GM12878 (cell line): Measurements from ENCODE around the gene SRBD1. TPM values are rescaled to one million over a fixed set of nuclear protein-coding genes. Genes with fewer than 3 reads are reported as not detected.

Source experiments
- ASH2L ChIP-seq: fragments of 300-600, 200-600 bp; sonication (generic); IDR thresholded peaks from 2 replicates; pipeline ENCODE4 v1.6.1; 2017; ENCODE audit warnings: low read depth, mild to moderate bottlenecking, borderline replicate concordance
- DPF2 ChIP-seq: fragments of 450-650 bp; IDR thresholded peaks from 2 replicates; pipeline ENCODE4 v1.6.1; 2017; ENCODE audit warnings: mild to moderate bottlenecking
- E2F8 ChIP-seq: fragments of 450-650 bp; IDR thresholded peaks from 2 replicates; pipeline ENCODE4 v1.6.1; 2018; ENCODE audit warnings: mild to moderate bottlenecking, low read depth, moderate library complexity; ENCODE audit not compliant: partially characterized antibody
- E4F1 ChIP-seq: fragments of 450-650 bp; IDR thresholded peaks from 2 replicates; pipeline ENCODE4 v1.6.1; 2018; ENCODE audit warnings: borderline replicate concordance, mild to moderate bottlenecking; ENCODE audit not compliant: partially characterized antibody
- EGR1 ChIP-seq, 2 experiments: IDR thresholded peaks; 1 replicate in 1 of 2; 2 replicates in 1 of 2; pipeline ENCODE4 v1.6.1; 2011 to 2012; ENCODE audit warnings: low read depth in 2 of 2, low read length in 2 of 2, borderline replicate concordance in 1 of 2, mild to moderate bottlenecking in 1 of 2, moderate library complexity in 1 of 2
- EZH2 ChIP-seq: IDR thresholded peaks from 2 replicates; pipeline ENCODE4 v1.6.1; 2012; ENCODE audit warnings: low read depth, mild to moderate bottlenecking, control low read depth, inconsistent platforms, low read length, borderline replicate concordance; ENCODE audit not compliant: control insufficient read depth
- FOXK2 ChIP-seq: fragments of 450-650 bp; IDR thresholded peaks from 2 replicates; pipeline ENCODE4 v1.6.1; 2017; ENCODE audit warnings: mild to moderate bottlenecking, moderate library complexity
- GATAD2B ChIP-seq: fragments of 450-650 bp; conservative IDR thresholded peaks from 2 replicates; pipeline ENCODE4 v1.6.1; 2017; ENCODE audit warnings: low read depth, mild to moderate bottlenecking, moderate library complexity
- HDAC6 ChIP-seq: fragments of 200-600 bp; sonication (generic); IDR thresholded peaks from one replicate; pipeline ENCODE4 v1.8.0; 2017; ENCODE audit warnings: antibody characterized with exemption; ENCODE audit not compliant: unreplicated experiment
- HSF1 ChIP-seq: fragments of 150-350 bp; IDR thresholded peaks from 2 replicates; pipeline ENCODE4 v1.6.1; 2014; ENCODE audit warnings: mild to moderate bottlenecking, low read depth, low read length
- IKZF2 ChIP-seq, 2 experiments: fragments of 450-650 bp; IDR thresholded peaks; 2 replicates each; pipeline ENCODE4 v1.6.1; 2017; ENCODE audit warnings: mild to moderate bottlenecking in 2 of 2, moderate library complexity in 2 of 2
- MAX ChIP-seq: IDR thresholded peaks from 2 replicates; pipeline ENCODE4 v1.6.1; 2012; ENCODE audit warnings: low read depth, low read length, improper control_type of control experiment
- NR2F1 ChIP-seq: fragments of 450-650 bp; conservative IDR thresholded peaks from 2 replicates; pipeline ENCODE4 v1.6.1; 2017; ENCODE audit warnings: mild to moderate bottlenecking
- POLR2AphosphoS2 ChIP-seq: IDR thresholded peaks from 2 replicates; pipeline ENCODE4 v1.6.1; 2011; ENCODE audit warnings: low read depth, mild to moderate bottlenecking, low read length, improper control_type of control experiment, moderate library complexity
- SMAD1 ChIP-seq: fragments of 450-650 bp; IDR thresholded peaks from 2 replicates; pipeline ENCODE4 v1.6.1; 2018; ENCODE audit warnings: mild to moderate bottlenecking, low read depth; ENCODE audit not compliant: partially characterized antibody
- SMAD5 ChIP-seq: IDR thresholded peaks from 2 replicates; pipeline ENCODE4 v1.6.1; 2016; ENCODE audit warnings: antibody characterized with exemption, low read depth
- SUZ12 ChIP-seq: fragments of 200-600 bp; sonication (generic); IDR thresholded peaks from one replicate; pipeline ENCODE4 v1.6.1; 2018; ENCODE audit warnings: antibody characterized with exemption, mild to moderate bottlenecking; ENCODE audit not compliant: unreplicated experiment
- TCF3 ChIP-seq: IDR thresholded peaks from 2 replicates; pipeline ENCODE4 v1.6.1; 2012; ENCODE audit warnings: low read depth, mild to moderate bottlenecking, low read length, borderline replicate concordance; ENCODE audit not compliant: insufficient read depth
- ZBTB33 ChIP-seq: fragments of 450-650 bp; IDR thresholded peaks from 2 replicates; pipeline ENCODE4 v1.6.1; 2017; ENCODE audit warnings: mild to moderate bottlenecking
- ZNF274 ChIP-seq: IDR thresholded peaks from one replicate; pipeline ENCODE4 v1.8.0; 2011; ENCODE audit not compliant: insufficient read length, insufficient read depth
- polyA plus RNA-seq, 11 experiments: library from polyadenylated mRNA; depleted of rRNA in 4 of 11; unstranded in 6 of 11; stranded (reverse) in 5 of 11; fragments of >200 nt; fragmentation: Nextera tagmentation in 4 of 11; fragmentation: Illumina TruSeq in 1 of 11; extraction: Ambion mirVana in 4 of 11; extraction: Trizol in 1 of 11; gene quantifications; 1 replicate in 1 of 11; 2 replicates in 10 of 11; pipeline versions ENCODE4 v1.2.1 to v1.2.3, GENCODE V29; 2011 to 2016; ENCODE audit warnings: inconsistent platforms in 2 of 11, missing spikeins in 2 of 11, low read depth in 1 of 11
- total RNA-seq, 4 experiments: library from RNA; depleted of rRNA in 3 of 4; stranded (reverse); fragments of >200 nt in 3 of 4; fragmentation: Illumina TruSeq in 1 of 4; extraction: Trizol in 1 of 4; gene quantifications; 2 replicates each; pipeline versions ENCODE4 v1.2.1 to v1.2.3, GENCODE V29; 2013 to 2021

SRBD1 gene
- total and polyA plus RNA-seq, 10 of the 15 experiments (the other 5 are each of a cell fraction or from before 2014, with no cell fraction given), result 9.7 to 33.1 (median 20.1) TPM

- TF ChIP-seq POLR2AphosphoS2, result no peak
- TF ChIP-seq ASH2L, result no peak
- TF ChIP-seq DPF2, result peak; percentile 37; the same call in 1 of the 2 replicates
- TF ChIP-seq MAX, result no peak
- TF ChIP-seq TCF3, result 0 out of 2 replicates have a peak, but pooled peaks have one; percentile 37
- TF ChIP-seq SMAD1, result no peak
- TF ChIP-seq ZNF274, result no peak
- TF ChIP-seq SUZ12, result no peak
- no peak for TF ChIP-seq SMAD5
- TF ChIP-seq HSF1, result no peak
- no peak for TF ChIP-seq GATAD2B
- no peak for TF ChIP-seq HDAC6
- no peak for TF ChIP-seq E4F1
- TF ChIP-seq EGR1 (IDR thresholded peaks at IDR 0.05; ENCODE audit: borderline replicate concordance in 1 of 2, low read depth in 2 of 2, low read length in 2 of 2), result no peak
- TF ChIP-seq ZBTB33, result no peak
- no peak for TF ChIP-seq FOXK2
- no peak for TF ChIP-seq E2F8
- TF ChIP-seq IKZF2 (IDR thresholded peaks at IDR 0.05), result peak; percentile 75 to 77
- no peak for TF ChIP-seq EZH2
- TF ChIP-seq NR2F1, result peak; percentile 47; the same call in 1 of the 2 replicates
These were observed 26.4 kb upstream of the SRBD1 start (continued) for GRCh38 chr2:45637440-45637839.
